HEK293 (cell line): ENCODE measurements around the gene XYLB.

Source experiments
- CTCF ChIA-PET: fragments of 350-600 bp; formaldehyde crosslinking; extraction: SDS; loops from one replicate; lab custom pipeline; 2021; ENCODE audit warnings: antibody characterized with exemption; lab: Yijun Ruan, JAX
- POLR2A ChIA-PET: fragments of 300-600 bp; formaldehyde crosslinking; extraction: SDS; loops from one replicate; lab custom pipeline; 2020; ENCODE audit warnings: antibody characterized with exemption, inconsistent platforms; lab: Yijun Ruan, JAX
- H3K27ac ChIP-seq: fragments of 200-500 bp; sonication (Bioruptor generic); 2 replicates; pipeline ENCODE4 v1.5.1; 2014; ENCODE audit warnings: low read depth, low read length, control low read depth, inconsistent platforms; ENCODE audit errors: extremely low read depth
- H3K36me3 ChIP-seq, 2 experiments: fragments of 200-500 bp in 1 of 2; sonication (Bioruptor generic) in 1 of 2; 1 replicate in 1 of 2; 2 replicates in 1 of 2; pipeline ENCODE4 v1.5.1; 2014 to 2017; ENCODE audit warnings: inconsistent platforms in 2 of 2, low read length in 2 of 2; ENCODE audit not compliant: control insufficient read depth in 2 of 2, insufficient read depth in 1 of 2
- H3K4me1 ChIP-seq: fragments of 200-500 bp; sonication (Bioruptor generic); 2 replicates; pipeline ENCODE4 v1.5.1; 2014; ENCODE audit warnings: mild to moderate bottlenecking, low read length, inconsistent platforms; ENCODE audit not compliant: control insufficient read depth, insufficient read depth
- H3K4me3 ChIP-seq: 2 replicates; pipeline ENCODE4 v1.5.1; 2011; ENCODE audit warnings: low read depth, mild to moderate bottlenecking, control low read depth, low read length, moderate library complexity
- H3K9me3 ChIP-seq: fragments of 200-500 bp; sonication (Bioruptor generic); 2 replicates; pipeline ENCODE4 v1.5.1; 2014; ENCODE audit warnings: low read depth, low read length, inconsistent platforms; ENCODE audit not compliant: control insufficient read depth, insufficient read depth
- ZBTB17 ChIP-seq: fragments of 450-650 bp; formaldehyde crosslinking; IDR thresholded peaks from 2 replicates; pipeline ENCODE4 v1.5.1; 2016; ENCODE audit warnings: missing biosample characterization, missing genetic modification characterization
- ZBTB21 ChIP-seq: fragments of 450-650 bp; formaldehyde crosslinking; IDR thresholded peaks from 2 replicates; pipeline ENCODE4 v1.5.1; 2017; ENCODE audit warnings: missing biosample characterization, missing genetic modification characterization
- ZBTB6 ChIP-seq: fragments of 450-650 bp; formaldehyde crosslinking; IDR thresholded peaks from 2 replicates; pipeline ENCODE4 v1.5.1; 2017; ENCODE audit warnings: missing biosample characterization, missing genetic modification characterization
- ZNF10 ChIP-seq: fragments of 450-650 bp; formaldehyde crosslinking; IDR thresholded peaks from 2 replicates; pipeline ENCODE4 v1.5.1; 2017; ENCODE audit warnings: missing biosample characterization, missing genetic modification characterization
- ZNF112 ChIP-seq: fragments of 450-650 bp; formaldehyde crosslinking; IDR thresholded peaks from 2 replicates; pipeline ENCODE4 v1.5.0; 2017; ENCODE audit warnings: missing biosample characterization, missing genetic modification characterization
- ZNF18 ChIP-seq: fragments of 450-650 bp; formaldehyde crosslinking; IDR thresholded peaks from 2 replicates; pipeline ENCODE4 v1.5.1; 2016; ENCODE audit warnings: missing biosample characterization, missing genetic modification characterization
- ZNF324 ChIP-seq: fragments of 450-650 bp; formaldehyde crosslinking; IDR thresholded peaks from 2 replicates; pipeline ENCODE4 v1.5.1; 2016; ENCODE audit warnings: missing biosample characterization, missing genetic modification characterization
- ZNF362 ChIP-seq: fragments of 450-650 bp; formaldehyde crosslinking; IDR thresholded peaks from 2 replicates; pipeline ENCODE4 v1.5.1; 2016; ENCODE audit warnings: missing biosample characterization, missing genetic modification characterization
- ZNF391 ChIP-seq: fragments of 450-650 bp; formaldehyde crosslinking; IDR thresholded peaks from 2 replicates; pipeline ENCODE4 v1.5.1; 2016; ENCODE audit warnings: low read depth, missing biosample characterization, missing genetic modification characterization, borderline replicate concordance
- ZNF394 ChIP-seq: fragments of 450-650 bp; formaldehyde crosslinking; IDR thresholded peaks from 2 replicates; pipeline ENCODE4 v1.5.1; 2016; ENCODE audit warnings: missing biosample characterization, missing genetic modification characterization, mild to moderate bottlenecking, moderate library complexity, borderline replicate concordance
- ZNF623 ChIP-seq: fragments of 450-650 bp; formaldehyde crosslinking; IDR thresholded peaks from 2 replicates; pipeline ENCODE4 v1.5.1; 2016; ENCODE audit warnings: missing biosample characterization, missing genetic modification characterization
- ZNF654 ChIP-seq: fragments of 450-650 bp; formaldehyde crosslinking; IDR thresholded peaks from 2 replicates; pipeline ENCODE4 v1.5.1; 2016; ENCODE audit warnings: low read depth, missing biosample characterization, missing genetic modification characterization
- ZNF747 ChIP-seq: fragments of 450-650 bp; formaldehyde crosslinking; IDR thresholded peaks from 2 replicates; pipeline ENCODE4 v1.5.1; 2016; ENCODE audit warnings: missing biosample characterization, missing genetic modification characterization
- ZNF76 ChIP-seq: fragments of 450-650 bp; formaldehyde crosslinking; IDR thresholded peaks from 2 replicates; pipeline ENCODE4; 2016; ENCODE audit warnings: low read depth, missing biosample characterization, missing genetic modification characterization, borderline replicate concordance
- ZNF785 ChIP-seq: fragments of 450-650 bp; formaldehyde crosslinking; IDR thresholded peaks from 2 replicates; pipeline ENCODE4 v1.5.1; 2016; ENCODE audit warnings: missing biosample characterization, missing genetic modification characterization
- ZSCAN18 ChIP-seq: fragments of 450-650 bp; formaldehyde crosslinking; IDR thresholded peaks from 2 replicates; pipeline ENCODE4 v1.5.1; 2016; ENCODE audit warnings: missing biosample characterization, missing genetic modification characterization

XYLB gene

GRCh38 chr3:38312356-38312755 is 34.2 kb upstream of the XYLB start (continued):
- TF ChIP-seq ZNF18 (tag by site-specific recombination) (no peak), ZNF391 (tag by site-specific recombination) (no peak), ZNF623 (no peak), ZNF747 (tag by site-specific recombination) (no peak), ZNF394 (tag by site-specific recombination) (no peak), ZNF324 (tag by site-specific recombination) (no peak)

- H3K9me3 ChIP-seq = no peaks in the 10 kb centered on the region
- POLR2A ChIA-PET = no interaction called here
- TF ChIP-seq ZNF112 (tag by site-specific recombination) (no peak), ZSCAN18 (tag by site-specific recombination) (no peak), ZNF785 (no peak), ZNF654 (tag by site-specific recombination) (no peak), ZBTB21 (tag by site-specific recombination) (no peak)
- TF ChIP-seq, all 188 proteins: peak for 0
- Histone ChIP-seq H3K4me1 (no peaks in the 10 kb centered on the region), H3K36me3 (no peaks in the 10 kb centered on the region), H3K27ac (no peak overlapping the region), H3K4me3 (no peak overlapping the region)
- CTCF ChIA-PET = no interaction called here
These were observed 33.3 kb upstream of the XYLB start for GRCh38 chr3:38313263-38313662.

- TF ChIP-seq ZBTB17 (tag by site-specific recombination) = no peak
- TF ChIP-seq ZNF76 (tag by site-specific recombination) = no peak
- no peak for TF ChIP-seq ZNF362 (tag by site-specific recombination)
- TF ChIP-seq, all 188 proteins: peak for 0
- Histone ChIP-seq H3K4me1 (no peaks in the 10 kb centered on the region), H3K9me3 (no peaks in the 10 kb centered on the region), H3K36me3 (no peaks in the 10 kb centered on the region), H3K4me3 (no peak overlapping the region), H3K27ac (no peak overlapping the region)
- ChIA-PET CTCF (no interaction called here), POLR2A (no interaction called here)
These were observed 32.9 kb upstream of the XYLB start for GRCh38 chr3:38313695-38314094.

- H3K36me3 ChIP-seq = no peaks in the 10 kb centered on the region
- no peak overlapping the region for H3K27ac ChIP-seq
- no peaks in the 10 kb centered on the region for H3K9me3 ChIP-seq
- no peak overlapping the region for H3K4me3 ChIP-seq
- ChIA-PET POLR2A (interaction anchor here (0.6 kb wide), 1 partner anchor 245 kb away, joined by 4 read pairs; no protein-coding TSS in a partner anchor), CTCF (interaction anchor here (1.4 kb wide), 1 partner anchor 15 kb away, joined by 4 read pairs; no protein-coding TSS in a partner anchor)
- TF ChIP-seq ZBTB6 (tag by site-specific recombination) (no peak), ZNF10 (tag by site-specific recombination) (peak; percentile 62; the same call in 1 of the 2 replicates)
- no peaks in the 10 kb centered on the region for H3K4me1 ChIP-seq
These were observed 32.3 kb upstream of the XYLB start for GRCh38 chr3:38314112-38314763.
